Esophagus squamous epithelium (tissue), 5 donors: ENCODE results near the gene EPN2. TPM values are rescaled to one million over a fixed set of nuclear protein-coding genes. Genes with fewer than 3 reads are reported as not detected.

Experiments used
- DNase-seq: peaks from one replicate; lab custom pipeline; 2025; lab: John Stamatoyannopoulos, UW
- H3K27ac ChIP-seq, 4 donors: fragments of 200-600 bp; sonication (generic); one replicate each; pipeline ENCODE4 v1.5.1; 2016 to 2019; ENCODE audit warnings: mild to moderate bottlenecking in 1 of 4
- H3K27me3 ChIP-seq, 4 donors: fragments of 200-600 bp; sonication (generic); 1 replicate in 3 of 4; 2 replicates in 1 of 4; pipeline versions ENCODE4 v1.5.1 to v1.6.0; 2017 to 2021; ENCODE audit warnings: antibody characterized with exemption in 1 of 4
- H3K36me3 ChIP-seq, 3 donors: fragments of 200-600 bp; sonication (generic); one replicate each; pipeline ENCODE4 v1.5.1; 2016 to 2019
- H3K4me1 ChIP-seq, 3 donors: fragments of 200-600 bp; sonication (generic); one replicate each; pipeline ENCODE4 v1.5.1; 2017 to 2019
- H3K4me3 ChIP-seq, 4 donors: fragments of 200-600 bp; sonication (generic); 1 replicate in 3 of 4; 2 replicates in 1 of 4; pipeline ENCODE4 v1.5.1; 2016 to 2019; ENCODE audit warnings: mild to moderate bottlenecking in 2 of 4, moderate library complexity in 1 of 4
- H3K9me3 ChIP-seq, 3 donors: fragments of 200-600 bp; sonication (generic); one replicate each; pipeline ENCODE4 v1.5.1; 2016 to 2019
- CTCF ChIP-seq, 6 experiments: fragments of 450-650 bp in 4 of 6; fragments of 200-600 bp in 2 of 6; sonication (generic) in 2 of 6; IDR thresholded peaks; one replicate each; pipeline ENCODE4 v1.5.1; 2016 to 2019; ENCODE audit warnings: antibody characterized with exemption in 6 of 6, mild to moderate bottlenecking in 4 of 6, moderate library complexity in 4 of 6
- POLR2A ChIP-seq, 4 donors: fragments of 450-650 bp; IDR thresholded peaks; one replicate each; pipeline ENCODE4 v1.6.1; 2017; ENCODE audit warnings: antibody characterized with exemption in 4 of 4, mild to moderate bottlenecking in 4 of 4, moderate library complexity in 3 of 4
- WGBS, 2 donors: methylation state at CpG; one replicate each; pipeline ENCODE4 v1.1.5; 2018; 5-methylcytosine and 5-hydroxymethylcytosine counted together
- intact Hi-C: fragments of 100-400 bp; cut with DNase I; formaldehyde crosslinking; loops from one replicate; pipeline ENCODE4 v1.15.0; 2022
- total RNA-seq, 4 donors: library from RNA; depleted of rRNA; stranded (reverse); fragments of >200 nt; gene quantifications; one replicate each; pipeline ENCODE4 v1.1.0, GENCODE V29; 2016
- donor health status: DM: yes; HTN: yes; CAD: no.

EPN2 gene
- total RNA-seq, 4 donors from 2014 or later: 24.2 to 61.4 (median 56.1) TPM

DNA sequence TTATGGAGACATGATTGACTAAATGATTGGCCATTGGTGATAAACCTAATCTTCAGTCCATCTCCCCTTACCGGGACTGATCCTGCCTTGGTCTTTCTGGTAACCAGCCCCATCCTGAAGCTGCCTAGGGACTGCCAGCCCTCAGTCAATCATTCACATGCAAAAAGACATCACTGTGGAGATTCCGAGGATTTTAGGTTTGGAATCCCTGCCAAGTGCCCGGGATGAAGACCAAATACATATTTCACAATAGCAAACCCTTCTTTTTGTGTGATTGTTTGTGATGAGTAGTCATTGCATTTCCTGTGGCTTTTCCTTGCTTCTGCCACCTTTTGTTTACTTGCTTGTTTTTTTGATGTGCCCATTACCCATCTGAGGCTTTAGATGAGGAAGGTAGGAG is 44.0 kb downstream of the EPN2 start:
- no peaks in the 10 kb centered on the region for H3K9me3 ChIP-seq
- H3K27me3 ChIP-seq: no peaks in the 10 kb centered on the region
- DNase-seq: no peak
- H3K4me1 ChIP-seq: peaks cover 25 to 80% (median 38%) of the 10 kb centered on the region in 3 donors
- peaks cover 0 to 80% (median 0%) of the 10 kb centered on the region in 3 donors for H3K36me3 ChIP-seq
- intact Hi-C loops: no loop called here
- H3K4me3 ChIP-seq: no peak overlapping the region
- TF ChIP-seq CTCF (IDR thresholded peaks at IDR 0.05): no peak
- TF ChIP-seq POLR2A (IDR thresholded peaks at IDR 0.05): no peak
- WGBS, 2 donors: 27 to 42% methylated on average over 3 of the region's 3 CpGs
- H3K27ac ChIP-seq: peak overlapping the region in 3 of 4 donors; percentile 49 to 83 (median 62)

DNA sequence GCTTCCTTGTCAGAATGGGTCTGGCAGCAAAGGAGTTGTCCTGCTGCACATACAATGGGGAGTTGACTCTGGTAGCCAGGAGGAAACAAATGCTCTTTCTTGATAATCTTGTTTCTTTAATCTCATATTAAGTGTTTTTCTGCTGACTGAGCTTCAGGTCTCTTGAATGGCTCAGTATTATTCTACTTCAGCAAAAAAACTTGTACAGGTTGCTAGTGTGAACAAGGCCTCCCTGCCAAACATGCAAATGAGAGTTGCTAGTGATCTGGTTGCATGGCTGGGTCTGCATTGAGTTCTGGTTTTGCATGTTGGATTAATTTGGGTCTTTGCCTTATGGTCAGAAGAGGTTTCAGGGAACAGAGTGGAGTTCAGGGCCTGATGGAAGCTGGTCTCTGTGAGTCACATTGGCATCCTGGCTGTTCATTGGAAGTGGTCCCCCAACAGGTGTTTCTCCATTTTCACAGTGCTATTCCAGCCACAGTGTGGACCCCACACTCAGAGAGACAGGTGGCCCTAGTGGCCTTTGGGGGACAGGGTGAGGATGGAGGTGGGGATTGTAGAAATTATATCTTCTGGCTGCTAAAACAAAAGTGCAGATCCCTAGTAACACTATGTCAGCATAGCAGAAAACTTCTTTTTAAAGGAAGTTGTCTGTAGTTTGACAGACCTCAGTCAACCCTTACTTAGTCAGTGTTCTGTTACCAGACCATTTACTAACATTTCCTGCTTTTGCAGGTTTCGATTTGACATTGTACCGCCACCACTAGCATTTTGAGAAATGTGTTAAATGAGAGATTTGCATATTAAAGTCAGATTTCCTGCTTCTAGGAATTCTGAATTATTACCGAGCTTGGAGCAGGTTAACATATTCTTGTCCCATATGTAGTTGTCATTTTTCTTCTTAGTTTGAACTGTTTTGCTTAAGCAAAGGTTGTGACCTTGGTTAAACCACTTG is 47.1 kb downstream of the EPN2 start:
- Histone ChIP-seq H3K27me3 (no peaks in the 10 kb centered on the region), H3K4me3 (no peak overlapping the region), H3K27ac (peak overlapping the region; percentile 51 to 83 (median 70)), H3K9me3 (no peaks in the 10 kb centered on the region), H3K36me3 (peaks cover 0 to 87% (median 0%) of the 10 kb centered on the region in 3 donors), H3K4me1 (peaks cover 21 to 88% (median 40%) of the 10 kb centered on the region in 3 donors)
- WGBS, 2 donors: 43 to 74% methylated on average over 3 of the region's 3 CpGs
- intact Hi-C loops: no loop called here
- no peak for DNase-seq
- TF ChIP-seq CTCF (IDR thresholded peaks at IDR 0.05): no peak
- no peak for TF ChIP-seq POLR2A (IDR thresholded peaks at IDR 0.05)

GRCh38 chr17:19285213-19285900 is 48.2 kb downstream of the EPN2 start:
- 67 to 96% methylated on average over 3 to 5 of the region's 21 CpGs for WGBS, 2 donors
- intact Hi-C loops: no loop called here
- H3K4me1 ChIP-seq: peaks cover 21 to 86% (median 40%) of the 10 kb centered on the region in 3 donors

GRCh38 chr17:19286751-19287341 is 49.7 kb downstream of the EPN2 start:
- TF ChIP-seq CTCF (IDR thresholded peaks at IDR 0.05) (no peak), POLR2A (IDR thresholded peaks at IDR 0.05) (no peak)
- Histone ChIP-seq H3K27ac (peak overlapping the region in 2 of 4 donors; percentile 4 to 58), H3K36me3 (peaks cover 0 to 70% (median 0%) of the 10 kb centered on the region in 3 donors), H3K27me3 (no peaks in the 10 kb centered on the region), H3K9me3 (no peaks in the 10 kb centered on the region), H3K4me3 (no peak overlapping the region), H3K4me1 (peaks cover 27 to 86% (median 38%) of the 10 kb centered on the region in 3 donors)
- no peak for DNase-seq
- WGBS, 2 donors: 61 to 73% methylated on average over 11 of the region's 11 CpGs
- intact Hi-C loops: no loop called here

More at GRCh38 chr17:19285213-19285900, 48.2 kb downstream of the EPN2 start:
- Histone ChIP-seq H3K9me3 (no peaks in the 10 kb centered on the region), H3K4me3 (no peak overlapping the region), H3K27ac (peak overlapping the region; percentile 28 to 83 (median 52)), H3K36me3 (peaks cover 0 to 85% (median 0%) of the 10 kb centered on the region in 3 donors), H3K27me3 (no peaks in the 10 kb centered on the region)
- TF ChIP-seq POLR2A (IDR thresholded peaks at IDR 0.05) (no peak), CTCF (IDR thresholded peaks at IDR 0.05) (no peak)
- DNase-seq: no peak
